ENCODE results near the gene SUSD4.
"Not testable (repeated sequence)": the region's sequence is repeated elsewhere in the genome, so short reads cannot be mapped to it uniquely, and the experiment has no call there.

The SUSD4 gene

DNA sequence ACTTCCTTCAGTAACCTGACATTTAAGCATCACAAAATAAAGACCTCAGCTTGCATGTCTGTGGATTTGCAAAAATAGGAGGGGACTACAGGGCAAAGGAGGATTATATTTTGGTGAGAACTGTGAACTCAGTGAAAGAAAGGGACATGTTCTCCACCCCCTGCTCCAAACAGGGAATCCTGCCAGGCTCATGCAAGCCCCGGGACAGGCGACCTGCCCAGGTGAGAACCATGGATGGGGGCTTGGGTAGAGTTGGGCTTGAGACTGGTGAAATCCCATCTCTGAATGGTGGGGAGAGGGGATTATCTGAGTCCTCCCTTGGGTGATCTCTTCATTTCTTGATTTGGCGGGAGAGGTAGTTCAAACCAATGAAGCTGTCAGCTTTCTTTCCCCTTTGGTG lies 110.1 kb downstream of the SUSD4 start:
- no peak for DNase-seq (ENCODE audit: low spot score)

DNA sequence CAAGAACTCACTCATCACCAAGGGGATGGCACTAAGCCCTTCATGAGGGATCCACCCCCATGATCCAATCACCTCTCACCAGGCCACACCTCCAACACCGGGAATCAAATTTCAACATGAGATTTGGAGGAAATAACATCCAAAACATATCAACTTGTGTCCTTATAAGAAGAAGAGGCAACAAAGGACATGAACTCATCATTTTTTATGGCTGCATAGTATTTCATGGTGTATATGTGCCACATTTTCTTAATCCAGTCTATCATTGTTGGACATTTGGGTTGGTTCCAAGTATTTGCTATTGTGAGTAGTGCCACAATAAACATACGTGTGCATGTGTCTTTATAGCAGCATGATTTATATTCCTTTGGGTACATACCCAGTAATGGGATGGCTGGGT lies 112.6 kb downstream of the SUSD4 start:
- DNase-seq (ENCODE audit: low spot score) = not testable (repeated sequence)

DNA sequence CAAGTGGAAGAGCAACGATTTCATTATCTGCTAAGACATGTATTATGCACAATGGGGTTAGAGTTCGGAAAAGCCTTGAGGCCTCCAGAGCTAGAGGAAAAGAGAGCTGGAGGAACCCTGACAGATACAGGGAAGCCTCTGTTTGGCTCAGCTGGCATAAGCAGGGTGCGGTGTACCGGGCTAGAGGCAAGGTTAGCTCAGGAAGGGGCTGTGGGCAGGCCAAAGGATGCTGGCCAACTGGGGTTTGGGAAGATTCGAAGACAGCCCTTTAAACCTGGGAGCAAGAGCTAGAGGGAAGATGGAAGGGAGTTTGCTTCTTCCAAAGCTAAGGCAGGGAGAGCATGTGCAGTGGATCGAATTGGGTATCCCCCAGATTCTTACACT lies 113.4 kb downstream of the SUSD4 start:
- no peak for DNase-seq (ENCODE audit: low spot score)

DNA sequence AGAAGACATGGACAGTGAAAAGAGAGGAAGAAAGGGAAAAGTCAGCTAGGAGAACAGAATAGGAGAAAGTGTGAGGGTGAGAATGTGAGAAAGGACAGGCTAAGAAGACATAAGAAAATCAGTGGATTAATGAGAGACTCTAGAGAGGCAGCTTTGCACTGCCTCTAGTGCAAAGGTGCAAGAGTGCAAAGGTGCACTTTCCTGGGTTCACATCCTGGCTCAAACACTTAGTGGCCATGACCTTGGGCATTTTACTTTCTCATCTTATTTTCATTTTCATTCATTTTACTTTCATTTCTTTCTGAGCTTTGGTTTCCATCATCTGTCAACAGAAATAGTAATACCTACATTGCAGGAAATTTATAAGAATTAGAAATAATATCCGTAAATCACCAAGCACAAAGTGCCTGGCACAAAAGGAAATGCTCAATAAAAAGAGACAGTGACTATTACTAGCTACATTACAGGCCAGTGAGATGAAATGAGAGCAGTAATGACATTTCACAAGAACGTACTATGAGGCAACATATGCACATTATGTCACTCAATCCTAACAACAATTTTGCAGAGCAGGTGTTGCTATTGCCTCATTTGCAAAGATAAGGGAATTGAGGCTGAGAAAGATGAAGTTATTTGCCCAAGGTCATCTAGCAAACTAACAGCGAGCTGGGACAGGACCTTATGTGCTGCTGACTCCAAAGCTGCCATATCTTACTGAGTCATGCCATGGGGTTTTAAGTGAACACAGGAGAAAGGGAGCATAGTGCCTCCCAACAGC lies 113.9 kb downstream of the SUSD4 start:
- no peak for DNase-seq (ENCODE audit: low spot score)

DNA sequence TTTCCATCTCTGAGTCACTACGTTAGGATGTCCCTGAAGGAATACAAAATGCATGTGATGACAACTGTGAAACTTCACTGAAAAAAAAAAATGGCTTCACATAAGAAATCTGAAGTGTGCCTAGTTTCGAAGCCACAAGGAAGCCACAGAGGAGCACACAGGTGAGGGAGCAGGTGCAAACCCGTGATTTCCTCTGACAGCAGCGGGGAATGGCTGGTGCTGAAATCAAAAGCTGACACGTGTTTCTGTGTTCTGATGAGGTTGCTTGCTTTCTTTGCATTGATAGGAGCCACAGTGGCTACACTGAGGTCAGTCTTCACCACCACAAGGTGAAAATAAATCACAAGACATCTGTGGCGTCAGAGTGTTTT lies 115.2 kb downstream of the SUSD4 start:
- DNase-seq (ENCODE audit: low spot score) = no peak

DNA sequence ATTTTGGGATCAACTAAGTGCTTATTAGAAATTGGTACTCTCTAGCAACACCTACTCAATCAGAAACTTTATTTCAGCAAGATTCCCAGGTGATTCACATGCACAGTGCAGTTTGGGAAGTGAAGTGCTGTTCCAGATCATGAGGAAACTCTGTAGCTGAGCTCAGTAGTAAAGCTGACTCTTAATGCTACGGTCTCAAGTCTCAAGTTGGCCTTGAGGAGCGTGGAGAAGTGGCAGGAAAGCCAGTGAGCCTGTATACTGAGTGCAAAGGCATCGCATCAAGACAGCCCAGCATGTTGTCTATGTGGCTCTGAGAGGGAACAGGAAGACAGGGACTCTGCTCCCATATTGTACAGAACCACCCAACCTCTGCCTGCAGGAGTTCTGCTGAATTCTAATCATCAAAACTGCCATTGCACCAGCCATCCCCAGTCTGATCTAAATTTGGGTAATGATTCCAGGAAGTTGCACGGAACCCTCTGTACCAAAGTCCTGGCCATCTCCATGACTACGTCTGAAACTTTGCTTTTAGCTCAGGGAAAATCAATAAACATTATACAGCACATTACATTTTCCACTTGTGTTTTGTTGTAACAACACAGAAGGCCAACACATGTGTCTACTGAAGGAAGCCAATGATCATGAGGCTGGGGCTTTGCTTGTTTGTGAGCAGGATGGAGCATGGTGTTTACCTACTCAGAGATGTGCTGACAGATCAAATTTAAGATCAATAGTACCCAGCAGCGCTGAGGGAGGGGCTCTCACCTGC lies 115.8 kb downstream of the SUSD4 start:
- no peak for DNase-seq (ENCODE audit: low spot score)

DNA sequence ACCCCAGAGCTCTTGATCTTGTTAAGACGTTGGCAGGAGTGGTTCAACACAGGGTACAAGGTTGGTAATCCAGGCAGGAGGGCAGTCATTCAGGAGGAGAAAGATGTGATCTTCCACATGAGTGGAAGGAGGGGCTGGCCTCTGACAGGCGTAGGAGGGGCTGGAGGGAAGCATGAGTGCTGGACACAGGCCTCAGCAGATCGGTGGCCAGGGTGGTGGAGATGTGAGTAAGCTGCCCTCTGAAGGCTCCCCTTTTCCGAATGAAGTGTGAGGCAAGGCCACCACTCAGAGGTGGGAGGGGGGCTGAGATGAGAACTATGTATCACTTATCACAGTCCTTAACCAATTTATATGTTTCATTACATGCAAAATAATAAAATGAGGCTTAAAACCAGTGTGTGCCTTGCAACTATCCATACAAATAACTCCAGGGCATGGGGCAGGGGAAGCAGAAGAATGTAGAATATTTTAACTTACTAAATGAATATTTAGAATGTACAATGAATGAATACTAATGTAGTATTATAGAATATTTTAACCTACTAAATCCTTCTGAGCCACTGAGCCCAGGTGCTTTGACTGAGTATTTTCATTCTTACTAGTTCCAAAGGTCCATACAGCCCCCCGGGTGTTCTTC lies 117.4 kb downstream of the SUSD4 start:
- no peak for DNase-seq (ENCODE audit: low spot score)

DNA sequence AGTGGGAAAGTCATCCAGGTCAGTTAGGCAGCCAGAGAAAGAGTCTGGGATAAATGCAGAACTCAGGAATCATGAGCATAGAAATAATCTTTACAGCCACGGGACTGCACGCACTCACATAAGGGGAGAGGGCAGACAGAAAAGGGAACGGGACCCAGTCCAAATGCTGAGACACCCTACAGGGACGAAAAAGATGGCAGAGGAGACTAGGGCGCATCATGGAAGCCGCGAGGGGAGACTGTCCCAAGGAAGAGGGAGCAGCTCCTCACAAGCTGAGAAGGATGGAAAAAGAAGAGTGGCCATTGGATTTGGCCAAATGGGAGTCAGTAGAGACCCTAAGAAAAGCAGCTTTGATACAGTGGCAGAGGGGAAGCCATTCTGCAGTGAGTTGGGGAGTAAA lies 118.0 kb downstream of the SUSD4 start:
- DNase-seq (ENCODE audit: low spot score) = no peak

DNA sequence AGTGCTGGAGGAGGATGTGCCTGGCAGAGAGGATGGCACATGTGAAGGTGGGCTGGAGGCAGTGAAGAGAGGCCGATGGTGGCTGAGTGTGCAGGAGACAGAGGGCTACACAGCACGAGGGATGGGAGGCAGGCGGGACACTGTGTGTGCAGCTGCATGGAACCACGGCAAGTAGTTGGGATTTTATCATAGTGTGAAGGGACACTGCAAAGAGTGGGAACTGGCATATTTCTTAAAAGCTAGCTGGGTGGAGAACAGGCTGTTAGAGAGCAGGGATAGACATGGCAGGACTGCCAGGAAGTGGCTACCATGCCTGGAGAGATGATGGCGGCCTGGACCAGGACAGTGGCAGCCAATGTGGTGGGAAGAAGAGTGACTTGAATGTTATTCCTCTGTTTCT lies 118.6 kb downstream of the SUSD4 start:
- no peak for DNase-seq (ENCODE audit: low spot score)

DNA sequence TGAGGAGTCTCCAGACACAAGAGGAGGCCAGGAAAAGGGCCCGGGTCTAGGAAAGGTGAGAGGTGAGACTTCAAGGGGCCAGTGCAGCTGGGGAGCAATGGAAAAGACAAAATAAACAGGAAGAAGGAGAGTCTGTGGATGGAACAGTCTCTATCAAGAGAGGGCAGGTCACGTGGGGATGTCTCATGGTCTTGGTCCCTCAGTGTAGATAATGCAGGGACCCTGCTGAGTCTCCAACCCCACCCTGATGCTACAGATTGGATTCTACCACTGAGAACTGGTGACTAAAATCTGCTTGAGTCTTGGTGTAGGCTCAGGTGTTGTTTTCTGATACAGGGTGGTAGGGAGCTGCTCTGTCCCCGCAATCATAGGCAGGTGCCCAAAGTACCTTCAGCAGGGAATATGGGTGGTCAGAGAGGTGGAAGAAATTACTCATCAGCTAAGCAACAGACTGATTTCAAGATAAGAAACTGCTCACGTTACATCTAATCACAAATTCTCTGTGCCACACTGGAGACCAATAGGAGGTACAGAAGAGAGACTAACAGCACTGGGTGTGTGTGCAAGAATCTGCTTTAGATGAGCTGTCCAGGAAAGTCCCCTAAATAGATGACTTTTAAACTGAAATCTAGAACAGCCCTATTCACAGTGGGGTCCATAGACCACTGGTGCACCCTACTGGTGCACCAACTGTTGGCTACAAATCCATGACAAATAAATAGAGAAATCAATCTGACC lies 119.4 kb downstream of the SUSD4 start:
- DNase-seq (ENCODE audit: low spot score) = no peak

DNA sequence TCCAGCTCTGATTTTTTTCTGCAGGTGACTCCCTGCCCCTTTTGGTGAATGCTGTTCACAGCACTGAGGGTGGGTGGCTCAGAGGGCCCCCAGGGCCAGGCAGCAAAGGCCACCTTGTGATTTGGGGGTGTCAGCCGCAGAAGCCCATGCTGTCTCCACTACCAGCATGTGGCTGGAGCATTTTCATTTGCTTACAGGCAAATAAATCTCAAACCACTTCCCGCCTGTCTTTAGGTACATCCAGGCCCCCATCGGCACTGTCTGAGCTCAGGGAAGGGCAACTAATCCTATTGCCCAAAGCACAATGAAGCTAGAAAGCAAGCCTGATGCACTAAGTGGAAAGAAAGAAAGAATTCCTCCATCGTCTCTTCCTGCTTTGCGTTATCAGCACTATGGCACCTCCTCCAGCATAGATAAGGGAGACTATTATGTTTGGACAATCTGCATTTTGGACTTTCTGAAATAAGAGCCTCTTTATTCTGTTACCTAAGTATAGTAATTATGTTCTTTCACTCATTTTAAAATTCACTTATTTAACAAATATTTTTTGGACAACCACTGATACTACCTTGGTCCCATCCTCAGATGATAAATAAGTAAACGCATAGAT lies 120.4 kb downstream of the SUSD4 start:
- DNase-seq (ENCODE audit: low spot score) = no peak

DNA sequence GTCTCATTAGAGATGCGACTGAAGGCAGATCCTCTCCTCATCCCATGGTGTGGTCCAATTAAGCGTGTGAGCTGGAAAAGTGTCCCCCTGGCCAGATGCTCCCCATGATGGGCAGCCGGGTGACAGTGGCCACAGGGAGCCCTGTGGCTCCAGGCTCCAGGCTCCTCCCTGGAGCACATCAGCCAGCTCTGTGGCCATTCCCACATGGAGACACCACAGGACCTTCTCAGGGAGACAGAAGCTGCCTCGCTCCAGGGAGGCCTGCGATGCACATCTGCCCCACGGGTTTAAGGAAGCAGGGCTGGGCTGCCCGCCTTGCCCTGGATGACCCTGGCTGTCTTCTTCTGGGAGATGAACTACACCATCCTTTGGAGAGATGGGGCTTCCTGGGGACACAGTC lies 121.0 kb downstream of the SUSD4 start:
- DNase-seq (ENCODE audit: low spot score) = no peak

DNA sequence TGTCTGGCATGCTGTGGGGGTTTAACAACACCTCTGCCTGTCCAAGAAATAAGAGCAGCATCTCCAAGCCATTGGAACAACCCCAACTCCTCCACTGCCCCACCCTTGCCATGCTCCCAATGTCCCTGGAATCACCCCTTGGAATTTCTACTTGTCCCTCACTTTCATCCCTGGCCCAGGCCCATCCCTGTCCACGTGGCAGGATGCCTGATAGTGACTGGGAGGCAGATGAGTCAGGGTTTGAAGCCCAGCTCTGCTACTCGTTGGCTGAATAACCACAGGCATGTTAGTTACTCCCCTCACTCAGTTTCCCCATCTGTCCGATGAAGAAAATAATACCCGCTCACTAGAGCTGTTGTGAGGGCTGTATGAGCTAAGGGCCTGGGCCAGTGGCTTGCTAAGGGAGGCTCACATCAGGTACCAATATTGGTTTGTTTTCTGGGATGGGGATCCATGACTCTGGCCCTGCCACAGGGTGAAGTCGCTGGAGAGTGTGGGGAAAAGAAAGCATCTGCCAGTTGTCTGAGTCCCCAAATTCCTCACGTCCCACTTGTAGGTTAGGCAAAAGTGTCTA lies 121.5 kb downstream of the SUSD4 start:
- DNase-seq (ENCODE audit: low spot score) = no peak

DNA sequence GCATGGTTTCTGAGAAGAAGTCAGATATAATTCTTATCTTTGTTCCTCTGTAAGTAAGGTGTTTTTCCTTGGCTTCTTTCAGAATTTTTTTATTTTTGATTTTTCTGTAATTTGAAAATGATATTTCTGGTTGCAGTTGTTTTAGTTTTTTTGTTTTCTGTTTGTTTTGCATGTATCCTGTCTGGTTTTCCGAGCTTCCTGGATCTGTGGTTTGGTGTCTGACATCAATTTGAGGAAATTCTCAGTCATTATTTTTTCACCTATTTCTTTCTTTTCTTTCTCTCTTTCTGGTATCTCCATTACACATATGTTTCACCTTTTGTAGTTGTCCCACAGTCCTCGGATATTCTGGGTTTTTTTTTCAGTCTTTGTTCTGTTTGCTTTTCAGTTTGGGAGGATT lies 123.9 kb downstream of the SUSD4 start:
- DNase-seq (ENCODE audit: low spot score) = no peak

DNA sequence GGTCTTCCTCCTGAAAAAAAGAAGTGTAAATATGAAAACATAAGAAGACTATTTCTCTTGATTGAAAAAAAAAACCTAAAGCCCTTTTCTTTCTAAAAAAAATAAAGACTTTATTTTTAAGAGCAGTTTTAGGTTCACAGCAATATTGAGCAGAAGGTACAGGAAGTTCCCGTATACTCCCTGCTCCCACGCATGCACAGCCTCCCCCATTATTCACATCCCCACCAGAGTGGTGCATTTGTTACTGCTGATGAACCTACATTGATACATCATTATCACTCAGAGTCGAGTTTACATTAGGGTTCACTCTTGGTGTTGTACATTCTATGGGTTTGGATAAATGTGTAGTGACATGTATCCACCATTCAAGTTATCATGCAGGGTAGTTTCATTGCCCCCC lies 128.9 kb downstream of the SUSD4 start:
- DNase-seq (ENCODE audit: low spot score) = no peak

DNA sequence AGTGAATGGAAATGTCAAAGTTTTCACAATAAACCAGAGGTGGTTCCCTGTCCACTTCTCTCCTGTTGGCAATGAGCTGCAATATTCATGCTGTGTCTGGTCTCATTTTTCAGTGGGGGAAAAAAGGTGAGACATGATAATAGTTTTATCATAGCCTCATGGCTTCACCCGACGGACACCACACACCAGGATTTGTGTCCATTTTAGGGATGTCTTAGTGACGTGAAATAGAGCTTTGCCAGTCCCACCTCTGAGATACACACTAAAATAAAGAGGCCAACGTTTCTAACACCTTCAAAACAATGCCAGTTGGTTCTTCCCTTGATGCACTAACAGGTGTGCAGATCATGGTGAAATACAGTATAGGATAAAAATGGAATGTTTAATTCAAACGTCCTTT lies 129.4 kb downstream of the SUSD4 start:
- no peak for DNase-seq (ENCODE audit: low spot score)

DNA sequence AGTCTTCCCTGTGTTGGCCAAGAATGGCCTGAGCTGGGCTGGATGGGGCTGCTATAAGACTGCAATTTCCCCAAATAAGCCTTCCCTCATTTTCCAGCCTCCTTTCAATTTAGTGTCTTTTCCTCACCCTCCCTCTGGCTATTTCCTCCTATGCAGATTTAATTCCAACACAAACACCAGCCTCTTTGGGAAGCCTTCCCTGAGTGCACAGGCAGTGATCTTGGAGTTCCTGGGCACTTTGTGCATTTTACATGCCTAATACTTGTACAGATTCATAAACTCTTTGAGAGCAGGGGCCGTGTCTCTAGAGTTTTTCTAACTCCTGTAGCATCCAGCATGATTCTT lies 129.8 kb downstream of the SUSD4 start:
- no peak for DNase-seq (ENCODE audit: low spot score)

DNA sequence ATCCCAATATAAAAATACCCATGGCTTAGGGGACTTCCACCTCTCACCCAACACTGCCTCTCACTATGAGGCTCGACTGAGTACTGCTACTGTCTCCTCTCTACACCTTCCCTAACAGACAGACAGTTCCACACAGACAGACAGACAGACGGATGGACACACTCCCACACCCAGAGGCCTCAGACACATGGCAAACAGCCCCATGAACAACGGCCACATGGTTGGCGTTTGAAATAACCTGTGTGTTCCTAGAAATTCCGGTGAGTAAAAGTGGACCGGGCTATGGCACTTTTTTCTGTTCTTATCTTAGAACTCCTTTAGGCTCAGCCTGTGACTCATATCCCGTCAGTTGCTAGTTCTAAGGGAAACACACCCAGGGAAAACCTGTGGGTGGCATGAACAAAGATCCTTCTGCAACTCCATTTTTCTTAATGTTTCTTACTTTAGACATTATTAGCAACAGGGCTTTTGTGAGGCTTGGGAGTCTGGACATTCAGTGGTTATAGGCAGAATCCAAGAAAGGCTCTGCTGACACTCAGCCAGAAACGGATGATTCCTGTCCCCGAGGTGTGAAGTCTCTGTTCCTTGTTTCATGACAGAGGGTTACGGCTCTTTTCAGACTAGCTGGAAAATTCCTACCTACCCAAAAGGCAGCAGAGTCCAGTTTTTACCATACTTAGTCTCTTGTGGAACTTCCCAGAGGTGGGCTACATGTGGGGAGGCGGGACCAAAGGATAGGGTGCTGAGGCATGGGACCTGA lies 130.4 kb downstream of the SUSD4 start:
- no peak for DNase-seq (ENCODE audit: low spot score)

DNA sequence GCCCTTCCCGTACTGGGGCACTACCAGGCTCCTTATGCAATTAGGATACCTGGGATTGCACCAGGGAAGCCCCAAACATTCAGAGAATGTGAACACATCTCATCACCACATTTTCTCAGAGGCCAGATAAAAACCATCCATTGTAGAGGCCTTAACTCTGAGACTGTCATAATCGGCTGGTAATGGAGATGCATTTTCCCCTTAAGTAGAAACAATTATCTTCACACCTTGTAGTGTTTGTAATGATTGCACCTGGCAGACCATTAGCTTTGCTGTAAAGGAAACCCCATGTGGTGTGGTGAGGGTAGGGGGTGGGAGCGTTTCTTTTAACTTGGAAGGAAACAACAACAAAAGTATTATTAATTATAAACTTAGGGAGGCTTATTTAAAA lies 131.0 kb downstream of the SUSD4 start:
- no peak for DNase-seq (ENCODE audit: low spot score)

DNA sequence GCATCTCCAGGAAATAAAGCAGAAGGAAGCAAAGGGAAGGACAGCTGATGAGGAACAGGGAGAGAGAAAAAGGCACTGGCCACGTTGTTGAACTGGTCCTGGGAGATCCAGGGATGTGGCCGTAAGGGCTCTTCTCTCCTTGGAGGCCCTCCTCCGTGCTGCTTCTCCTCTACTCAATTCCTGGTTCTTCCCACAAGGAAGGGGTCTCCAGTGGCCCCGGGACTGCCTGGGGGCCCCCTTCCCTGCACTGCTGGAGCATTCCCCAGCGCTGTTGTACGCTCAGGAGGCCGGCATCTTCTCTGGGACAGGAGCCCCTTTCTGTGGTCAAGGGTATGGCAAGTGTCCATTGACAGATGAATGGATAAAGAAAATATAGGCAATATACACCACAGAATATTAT lies 132.4 kb downstream of the SUSD4 start:
- no peak for DNase-seq (ENCODE audit: low spot score)

DNA sequence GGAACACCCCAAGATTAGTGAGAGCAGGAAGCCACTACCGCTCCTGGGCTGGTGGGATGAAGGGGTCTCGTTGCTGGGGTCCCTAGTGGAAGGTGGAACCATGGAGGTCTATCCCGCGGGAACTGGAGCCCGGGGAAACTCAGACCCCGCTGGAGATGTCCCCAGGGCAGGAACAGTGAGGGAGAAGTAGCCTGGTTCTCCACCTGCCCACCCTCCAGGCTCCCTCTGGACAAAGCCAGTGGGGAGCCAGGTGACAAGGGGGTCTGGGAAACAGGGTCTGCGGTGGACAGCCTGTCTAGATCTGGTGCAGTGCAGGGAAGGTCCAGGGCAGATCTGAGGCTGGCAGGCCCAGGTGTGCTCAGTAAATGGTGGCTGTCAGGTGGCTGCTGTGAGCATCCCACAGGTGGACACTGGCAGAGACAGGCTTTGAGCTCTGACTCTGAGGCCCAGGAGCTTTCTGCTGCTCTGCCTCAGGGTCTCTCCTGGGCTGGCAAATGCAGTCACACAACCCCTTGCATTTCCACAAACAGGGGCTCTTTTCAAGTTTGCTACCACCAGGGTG lies 132.9 kb downstream of the SUSD4 start:
- DNase-seq (ENCODE audit: low spot score) = no peak
